SK-N-SH treated with all-trans-retinoic acid at 6 μM for 48 hours (cell line): Measurements from ENCODE around the gene LSM12.

ENCODE experiments used
- ISL1 ChIP-seq: fragments of 250-450 bp; sonication (Bioruptor Pico); IDR thresholded peaks from 2 replicates; pipeline ENCODE4 v2.1.2; 2022; ENCODE audit warnings: mild to moderate bottlenecking, moderate library complexity
- PATZ1 ChIP-seq: fragments of 250-450 bp; sonication (Bioruptor Pico); IDR thresholded peaks from 2 replicates; pipeline ENCODE4 v1.8.0; 2020; ENCODE audit warnings: mild to moderate bottlenecking, moderate library complexity, borderline replicate concordance
- ZFP3 ChIP-seq: fragments of 250-450 bp; sonication (Bioruptor Pico); IDR thresholded peaks from 2 replicates; pipeline ENCODE4 v1.5.0; 2020; ENCODE audit warnings: mild to moderate bottlenecking, moderate library complexity
- ZFP30 ChIP-seq: fragments of 450-650 bp; formaldehyde crosslinking; IDR thresholded peaks from 2 replicates; pipeline ENCODE4 v1.5.0; 2022; ENCODE audit warnings: mild to moderate bottlenecking, moderate library complexity
- ZNF8 ChIP-seq: fragments of 450-650 bp; formaldehyde crosslinking; IDR thresholded peaks from 2 replicates; pipeline ENCODE4 v1.5.0; 2020; ENCODE audit warnings: mild to moderate bottlenecking, moderate library complexity

GRCh38 chr17:44105941-44106340 lies 39.5 kb upstream of the LSM12 start:
- TF ChIP-seq PATZ1 (CRISPR knock-in tag) (no peak), ZFP3 (CRISPR knock-in tag) (no peak), ZFP30 (CRISPR knock-in tag) (no peak), ZNF8 (no peak), ISL1 (CRISPR knock-in tag) (no peak)
